Stimulated activated CD4-positive, alpha-beta T cell treated with anti-CD3 and anti-CD28 coated beads, Interleukin-15, amount 100 ng/mL, for 24 hours (primary cell): ENCODE measurements around the gene KCNAB1.

Experiments
- DNase-seq: peaks from one replicate; pipeline ENCODE4 v3.0.0-alpha.2; 2020

KCNAB1 gene

GRCh38 chr3:156416846-156417558 is 296.6 kb downstream of the KCNAB1 start:
- no peak for DNase-seq

GRCh38 chr3:156417559-156418132 is 297.3 kb downstream of the KCNAB1 start:
- no peak for DNase-seq

- DNase-seq, result no peak
Measured at GRCh38 chr3:156418428-156418827, 298.1 kb downstream of the KCNAB1 start.

GRCh38 chr3:156421534-156421933 is 301.2 kb downstream of the KCNAB1 start:
- no peak for DNase-seq

GRCh38 chr3:156424758-156425157 is 304.4 kb downstream of the KCNAB1 start:
- DNase-seq, result no peak

GRCh38 chr3:156425651-156426050 is 305.3 kb downstream of the KCNAB1 start:
- no peak for DNase-seq

- no peak for DNase-seq
Measured at GRCh38 chr3:156429125-156429524, 308.7 kb downstream of the KCNAB1 start.

- DNase-seq, result no peak
Measured at GRCh38 chr3:156431334-156432124, 311.2 kb downstream of the KCNAB1 start.

- no peak for DNase-seq
Measured at GRCh38 chr3:156432563-156432962, 312.2 kb downstream of the KCNAB1 start.

GRCh38 chr3:156433138-156433537 is 312.8 kb downstream of the KCNAB1 start:
- DNase-seq, result no peak

- no peak for DNase-seq
Measured at GRCh38 chr3:156433910-156434309, 313.5 kb downstream of the KCNAB1 start.

GRCh38 chr3:156434921-156435320 is 314.5 kb downstream of the KCNAB1 start:
- DNase-seq, result no peak

GRCh38 chr3:156443079-156443478 is 322.7 kb downstream of the KCNAB1 start:
- no peak for DNase-seq

- DNase-seq, result no peak
Measured at GRCh38 chr3:156445117-156446090, 325.0 kb downstream of the KCNAB1 start.

GRCh38 chr3:156448300-156448699 is 327.9 kb downstream of the KCNAB1 start:
- DNase-seq, result peak; percentile 20

GRCh38 chr3:156449710-156450574 is 329.6 kb downstream of the KCNAB1 start:
- DNase-seq, result no peak

- no peak for DNase-seq
Measured at GRCh38 chr3:156455839-156456238, 335.5 kb downstream of the KCNAB1 start.

GRCh38 chr3:156456771-156457224 is 336.4 kb downstream of the KCNAB1 start:
- DNase-seq, result no peak

GRCh38 chr3:156459434-156459833 is 339.1 kb downstream of the KCNAB1 start:
- DNase-seq, result no peak

GRCh38 chr3:156460206-156460611 is 339.8 kb downstream of the KCNAB1 start:
- DNase-seq, result no peak

- no peak for DNase-seq
Measured at GRCh38 chr3:156461889-156462288, 341.5 kb downstream of the KCNAB1 start.

GRCh38 chr3:156463123-156463522 is 342.7 kb downstream of the KCNAB1 start:
- DNase-seq, result no peak
